Gastroesophageal sphincter (tissue), 4 donors: Measurements from ENCODE around the gene KIF1C. TPM values are rescaled to one million over a fixed set of nuclear protein-coding genes. Genes with fewer than 3 reads are reported as not detected.

Experiments used
- ATAC-seq: fragments of 150-250 bp; one replicate; pipeline ENCODE4 v1.9.1; 2016; ENCODE audit warnings: mild to moderate bottlenecking, moderate library complexity
- H3K27ac ChIP-seq, 4 donors: fragments of 200-600 bp; sonication (generic) in 3 of 4; 1 replicate in 3 of 4; 2 replicates in 1 of 4; pipeline ENCODE4 v1.5.1; 2016 to 2019
- H3K27me3 ChIP-seq: fragments of 200-600 bp; sonication (generic); one replicate; pipeline ENCODE4 v1.5.1; 2019
- H3K36me3 ChIP-seq, 2 donors: fragments of 200-600 bp; sonication (generic); one replicate each; pipeline ENCODE4 v1.5.1; 2019; ENCODE audit warnings: control low read depth in 1 of 2
- H3K4me1 ChIP-seq, 3 donors: fragments of 200-600 bp; sonication (generic); 1 replicate in 2 of 3; 2 replicates in 1 of 3; pipeline ENCODE4 v1.5.1; 2016 to 2019; ENCODE audit warnings: control low read depth in 2 of 3
- H3K4me3 ChIP-seq, 2 donors: fragments of 200-600 bp; sonication (generic); one replicate each; pipeline ENCODE4 v1.5.1; 2019; ENCODE audit warnings: mild to moderate bottlenecking in 1 of 2, moderate library complexity in 1 of 2
- H3K9me3 ChIP-seq, 3 donors: fragments of 200-600 bp; sonication (generic); one replicate each; pipeline ENCODE4 v1.5.1; 2017 to 2019; ENCODE audit warnings: control low read depth in 2 of 3
- EP300 ChIP-seq: sonication (generic); formaldehyde crosslinking; IDR thresholded peaks from one replicate; pipeline ENCODE4 v1.6.1; 2017; ENCODE audit warnings: antibody characterized with exemption, mild to moderate bottlenecking
- POLR2A ChIP-seq, 2 donors: fragments of 450-650 bp; IDR thresholded peaks; one replicate each; pipeline ENCODE4 v1.6.1; 2017; ENCODE audit warnings: antibody characterized with exemption in 2 of 2, mild to moderate bottlenecking in 2 of 2, moderate library complexity in 1 of 2
- POLR2AphosphoS5 ChIP-seq: sonication (generic); formaldehyde crosslinking; IDR thresholded peaks from one replicate; pipeline ENCODE4 v1.6.1; 2017; ENCODE audit warnings: antibody characterized with exemption
- WGBS, 2 donors: methylation state at CpG; one replicate each; pipeline ENCODE4 v1.1.5; 2018; ENCODE audit warnings: low coverage in 1 of 2; 5-methylcytosine and 5-hydroxymethylcytosine counted together
- total RNA-seq, 4 donors: library from RNA; depleted of rRNA; stranded (reverse); fragments of >200 nt; gene quantifications; one replicate each; pipeline ENCODE4 v1.1.0, GENCODE V29; 2016
- TF ChIP-seq, protein P1 (sequence below), 4 experiments: fragments of 200-600 bp in 2 of 4; fragments of 450-650 bp in 2 of 4; sonication (generic) in 1 of 4; IDR thresholded peaks; one replicate each; pipeline ENCODE4 v1.5.1; 2017 to 2019; ENCODE audit warnings: antibody characterized with exemption in 4 of 4, mild to moderate bottlenecking in 2 of 4, moderate library complexity in 2 of 4

The KIF1C gene
- total RNA-seq, 4 donors from 2014 or later, result 147 to 302 (median 180) TPM

DNA sequence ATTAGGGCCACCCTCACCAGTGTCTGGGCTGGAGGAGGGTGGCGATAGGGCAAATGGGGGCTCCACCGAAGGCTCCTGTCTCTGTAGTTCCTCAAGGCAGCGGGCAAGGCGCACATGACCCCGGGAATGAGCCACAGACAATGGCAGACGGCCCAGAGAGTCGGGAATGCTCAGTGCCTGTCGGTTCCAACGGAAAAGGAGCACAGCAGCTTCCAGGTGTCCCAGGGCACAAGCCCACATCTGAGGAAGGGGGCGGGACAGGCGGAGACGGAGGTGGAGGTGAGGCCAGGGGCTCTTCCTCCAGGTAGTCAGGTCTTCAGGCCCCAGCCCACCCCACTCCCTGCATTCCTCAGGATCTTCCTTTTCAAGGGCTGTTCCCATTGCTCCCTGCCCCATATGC lies 25.0 kb upstream of the KIF1C start:
- TF ChIP-seq POLR2AphosphoS5 (no peak), POLR2A (IDR thresholded peaks at IDR 0.05) (no peak), EP300 (no peak)
- TF ChIP-seq, protein P1, sequence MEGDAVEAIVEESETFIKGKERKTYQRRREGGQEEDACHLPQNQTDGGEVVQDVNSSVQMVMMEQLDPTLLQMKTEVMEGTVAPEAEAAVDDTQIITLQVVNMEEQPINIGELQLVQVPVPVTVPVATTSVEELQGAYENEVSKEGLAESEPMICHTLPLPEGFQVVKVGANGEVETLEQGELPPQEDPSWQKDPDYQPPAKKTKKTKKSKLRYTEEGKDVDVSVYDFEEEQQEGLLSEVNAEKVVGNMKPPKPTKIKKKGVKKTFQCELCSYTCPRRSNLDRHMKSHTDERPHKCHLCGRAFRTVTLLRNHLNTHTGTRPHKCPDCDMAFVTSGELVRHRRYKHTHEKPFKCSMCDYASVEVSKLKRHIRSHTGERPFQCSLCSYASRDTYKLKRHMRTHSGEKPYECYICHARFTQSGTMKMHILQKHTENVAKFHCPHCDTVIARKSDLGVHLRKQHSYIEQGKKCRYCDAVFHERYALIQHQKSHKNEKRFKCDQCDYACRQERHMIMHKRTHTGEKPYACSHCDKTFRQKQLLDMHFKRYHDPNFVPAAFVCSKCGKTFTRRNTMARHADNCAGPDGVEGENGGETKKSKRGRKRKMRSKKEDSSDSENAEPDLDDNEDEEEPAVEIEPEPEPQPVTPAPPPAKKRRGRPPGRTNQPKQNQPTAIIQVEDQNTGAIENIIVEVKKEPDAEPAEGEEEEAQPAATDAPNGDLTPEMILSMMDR (IDR thresholded peaks at IDR 0.05), result no peak
- Histone ChIP-seq H3K4me1 (peaks cover 3 to 63% (median 26%) of the 10 kb centered on the region in 3 donors), H3K9me3 (no peaks in the 10 kb centered on the region), H3K27me3 (no peaks in the 10 kb centered on the region), H3K4me3 (no peak overlapping the region), H3K36me3 (peaks cover 0 to 69% of the 10 kb centered on the region in 2 donors), H3K27ac (peak overlapping the region in 2 of 4 donors; percentile 63 to 95)
- WGBS, 2 donors, result 59% methylated on average over 6 of the region's 12 CpGs; no CpG with 5 or more reads in 1 of the 2 donors
- ATAC-seq, result no peak

- H3K4me3 ChIP-seq, result no peak overlapping the region
- 86 to 90% methylated on average over 1 to 2 of the region's 10 CpGs for WGBS, 2 donors
- no peaks in the 10 kb centered on the region for H3K9me3 ChIP-seq
- H3K4me1 ChIP-seq, result peaks cover 3 to 56% (median 20%) of the 10 kb centered on the region in 3 donors
- ATAC-seq, result no peak
- H3K27ac ChIP-seq, result peak overlapping the region in 3 of 4 donors; percentile 14 to 95 (median 63)
- no peaks in the 10 kb centered on the region for H3K27me3 ChIP-seq
- peaks cover 0 to 76% of the 10 kb centered on the region in 2 donors for H3K36me3 ChIP-seq
- TF ChIP-seq EP300 (no peak), POLR2AphosphoS5 (no peak), POLR2A (IDR thresholded peaks at IDR 0.05) (no peak)
- TF ChIP-seq, protein P1 (IDR thresholded peaks at IDR 0.05), result no peak
Measured at GRCh38 chr17:4973256-4974114, 24.3 kb upstream of the KIF1C start.

GRCh38 chr17:4974115-4974670 lies 23.6 kb upstream of the KIF1C start:
- no peaks in the 10 kb centered on the region for H3K27me3 ChIP-seq
- peak overlapping the region in 3 of 4 donors; percentile 42 to 63 (median 46) for H3K27ac ChIP-seq
- no peaks in the 10 kb centered on the region for H3K9me3 ChIP-seq
- H3K4me3 ChIP-seq, result no peak overlapping the region
- peaks cover 0 to 83% of the 10 kb centered on the region in 2 donors for H3K36me3 ChIP-seq
- no peak for ATAC-seq
- WGBS, 2 donors, result 93% methylated on average over 5 of the region's 9 CpGs; no CpG with 5 or more reads in 1 of the 2 donors
- no peak for TF ChIP-seq POLR2A (IDR thresholded peaks at IDR 0.05)
- no peak for TF ChIP-seq POLR2AphosphoS5
- TF ChIP-seq, protein P1 (IDR thresholded peaks at IDR 0.05), result no peak
- TF ChIP-seq EP300, result no peak
- peaks cover 0 to 48% (median 13%) of the 10 kb centered on the region in 3 donors for H3K4me1 ChIP-seq

DNA sequence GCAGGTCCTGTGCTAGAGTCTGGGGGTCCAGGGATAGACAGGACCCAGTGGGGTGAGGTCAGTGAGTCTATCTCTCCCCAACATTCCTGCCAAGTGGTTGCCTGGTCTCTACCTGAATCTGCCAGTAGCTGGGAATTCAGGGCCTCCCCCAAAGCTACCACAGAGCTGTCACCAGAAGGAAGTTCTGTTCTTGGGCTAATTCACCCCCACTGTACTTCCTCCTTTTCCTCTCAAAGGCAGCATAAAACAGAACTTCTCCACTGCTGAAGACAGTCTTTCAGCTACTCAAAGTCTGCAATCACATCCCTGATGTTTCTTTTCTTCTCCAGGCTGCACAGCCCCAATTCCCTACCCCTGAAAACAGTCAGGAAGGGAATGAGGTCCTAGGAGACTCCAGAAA lies 19.0 kb upstream of the KIF1C start:
- no peak overlapping the region for H3K4me3 ChIP-seq
- no peak for TF ChIP-seq POLR2AphosphoS5
- TF ChIP-seq, protein P1 (IDR thresholded peaks at IDR 0.05), result no peak
- no peak for TF ChIP-seq POLR2A (IDR thresholded peaks at IDR 0.05)
- TF ChIP-seq EP300, result no peak
- no peaks in the 10 kb centered on the region for H3K9me3 ChIP-seq
- peaks cover 0 to 87% of the 10 kb centered on the region in 2 donors for H3K36me3 ChIP-seq
- H3K27ac ChIP-seq, result no peak overlapping the region
- H3K27me3 ChIP-seq, result no peaks in the 10 kb centered on the region
- ATAC-seq, result no peak
- peaks cover 0 to 19% (median 7%) of the 10 kb centered on the region in 3 donors for H3K4me1 ChIP-seq
